ELF-1 (cell line): ENCODE data around the gene ALDH9A1.
"Not testable (repeated sequence)": the region's sequence is repeated elsewhere in the genome, so short reads cannot be mapped to it uniquely, and the experiment has no call there.

Experiments
- DNase-seq: peaks from one replicate; pipeline ENCODE4 v3.0.0-alpha.2; 2016; ENCODE audit warnings: low read depth, low spot score

ALDH9A1 gene

DNA sequence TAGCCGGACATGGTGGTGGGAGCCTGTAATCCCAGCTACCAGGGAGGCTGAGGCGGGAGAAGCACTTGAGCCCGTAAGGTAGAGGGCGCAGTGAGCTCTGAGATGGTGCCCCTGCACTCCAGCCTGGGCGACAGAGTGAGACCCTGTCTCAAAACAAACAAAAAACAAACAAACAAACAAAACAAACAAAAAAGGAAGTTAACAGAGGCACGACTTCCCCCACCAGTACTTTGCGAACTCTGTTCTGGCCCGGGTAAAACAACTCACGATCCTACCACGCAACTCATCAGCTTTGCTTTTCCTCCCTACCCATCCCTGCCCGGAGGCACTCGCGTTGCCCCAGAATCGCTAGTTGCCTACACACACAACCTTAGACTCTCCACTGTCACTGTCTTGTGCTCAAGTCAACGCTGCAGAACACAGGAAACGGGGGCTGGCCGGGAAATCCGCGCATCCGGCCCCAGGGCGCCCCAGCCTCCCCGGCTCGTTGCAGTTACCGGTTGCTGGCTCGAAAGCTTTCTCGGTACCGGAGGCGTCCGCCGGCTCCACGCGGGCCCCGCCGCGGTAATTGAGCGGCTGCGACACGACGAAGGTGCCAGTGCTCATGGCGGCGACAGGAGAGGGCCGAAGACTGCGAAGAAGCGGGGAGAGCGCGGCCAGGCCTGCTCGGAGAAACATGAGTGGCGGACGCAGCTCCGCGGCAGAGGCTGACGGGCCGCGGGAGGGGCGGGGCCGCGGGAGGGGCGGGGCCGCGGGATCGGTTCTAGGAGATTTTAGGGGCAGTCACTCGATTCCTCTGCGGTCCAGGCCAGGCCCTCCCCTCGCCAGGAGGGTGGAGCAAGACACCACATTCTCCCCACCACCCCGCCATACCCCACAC is at the start of gene ALDH9A1:
Gene ALDH9A1, minus strand, starts transcription at position 682 of the 880 bp plus-strand sequence. Its CDS starts 4 bp downstream, at position 678.
- DNase-seq = peak; percentile 85

DNA sequence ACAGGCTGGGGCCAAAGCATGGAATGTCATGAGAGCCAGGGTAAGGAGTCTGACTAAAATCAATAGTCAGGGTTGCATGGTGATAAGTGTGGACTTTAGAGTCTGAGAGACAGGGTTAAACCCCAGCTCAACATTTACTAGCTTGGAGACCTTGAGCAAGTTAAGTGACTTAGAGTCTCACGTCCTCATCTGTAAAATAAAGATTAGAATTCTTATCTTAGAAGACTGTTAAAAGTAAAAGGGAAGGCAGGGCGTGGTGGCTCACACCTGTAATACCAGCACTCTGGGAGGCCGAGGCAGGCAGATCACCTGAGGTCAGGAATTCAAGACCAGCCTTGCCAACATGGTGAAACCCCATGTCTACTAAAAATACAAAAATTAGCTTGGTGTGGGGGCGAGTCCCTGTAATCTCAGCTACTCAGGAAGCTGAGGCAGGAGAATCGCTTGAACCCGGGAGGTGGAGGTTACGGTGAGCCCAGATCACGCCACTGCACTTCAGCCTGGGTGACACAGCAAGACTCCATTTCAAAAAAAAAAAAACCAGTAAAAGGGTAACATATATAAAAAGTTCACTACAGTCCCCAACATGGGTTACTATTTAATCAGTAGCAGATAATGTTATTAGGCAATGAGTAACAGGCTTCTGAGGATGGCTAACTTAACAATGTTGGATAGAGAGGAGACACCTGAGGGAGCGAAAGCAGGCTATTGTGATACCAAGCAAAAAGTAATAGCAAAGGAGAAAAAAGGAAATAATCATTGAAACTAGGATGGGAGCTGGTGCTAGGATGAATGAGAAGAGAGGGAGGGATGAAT is 49.5 kb upstream of the ALDH9A1 start:
- DNase-seq = no peak

DNA sequence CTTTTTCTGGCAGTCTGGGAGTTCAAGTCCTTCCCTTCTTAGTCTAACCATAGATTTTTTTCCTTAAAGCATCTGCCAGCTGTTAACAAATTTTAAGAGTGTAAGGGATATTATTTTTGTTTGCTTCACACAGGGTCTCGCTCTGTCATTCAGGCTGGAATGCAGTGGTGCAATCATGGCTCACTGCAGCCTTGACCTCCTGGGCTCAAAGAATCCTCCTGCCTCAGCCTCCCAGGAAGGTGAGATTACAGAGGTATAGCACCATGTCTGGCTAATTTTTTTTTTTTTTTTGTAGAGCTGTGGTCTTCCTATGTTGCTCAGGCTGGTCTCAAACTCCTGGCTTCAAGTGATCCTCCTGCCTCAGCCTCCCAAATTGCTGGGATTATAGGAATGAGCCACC is 46.6 kb upstream of the ALDH9A1 start:
- DNase-seq = not testable (repeated sequence)

DNA sequence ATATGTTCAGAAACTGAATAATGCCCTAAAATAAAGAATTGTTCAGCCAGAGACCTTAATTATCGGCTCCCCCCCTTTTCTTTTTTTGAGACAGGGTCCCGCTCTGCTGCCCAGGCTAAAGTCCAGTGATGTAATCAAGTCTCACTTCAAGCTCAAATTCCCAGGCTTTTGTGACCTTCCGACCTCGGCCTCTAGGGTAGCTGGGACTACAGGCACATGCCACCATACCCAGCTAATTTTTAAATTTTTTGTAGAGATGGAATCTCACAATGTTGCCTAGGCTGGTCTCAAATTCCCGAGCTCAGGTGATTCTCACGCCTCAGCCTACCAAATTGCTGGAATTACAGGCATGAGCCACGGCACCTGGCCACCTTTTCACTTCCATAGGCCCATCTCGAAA is 43.8 kb upstream of the ALDH9A1 start:
- DNase-seq = no peak

DNA sequence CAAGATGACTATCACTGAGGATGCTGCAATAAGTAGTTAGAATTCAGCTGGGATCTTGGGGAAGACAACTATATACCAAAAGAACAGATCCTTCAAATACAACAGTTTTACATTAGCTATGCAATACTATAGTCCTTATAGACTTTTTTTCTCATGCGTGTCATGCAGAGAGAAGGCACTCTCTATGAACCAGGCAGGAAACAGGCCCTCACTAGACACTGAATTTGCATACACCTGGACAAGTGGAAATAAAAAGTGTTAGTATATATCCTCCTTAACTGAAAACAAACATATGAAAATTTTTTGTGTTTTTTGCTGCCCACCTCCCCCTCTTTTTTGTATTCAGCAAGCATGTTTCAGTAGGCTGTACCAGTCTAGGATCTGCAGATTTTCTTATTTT is 40.4 kb upstream of the ALDH9A1 start:
- DNase-seq = no peak

DNA sequence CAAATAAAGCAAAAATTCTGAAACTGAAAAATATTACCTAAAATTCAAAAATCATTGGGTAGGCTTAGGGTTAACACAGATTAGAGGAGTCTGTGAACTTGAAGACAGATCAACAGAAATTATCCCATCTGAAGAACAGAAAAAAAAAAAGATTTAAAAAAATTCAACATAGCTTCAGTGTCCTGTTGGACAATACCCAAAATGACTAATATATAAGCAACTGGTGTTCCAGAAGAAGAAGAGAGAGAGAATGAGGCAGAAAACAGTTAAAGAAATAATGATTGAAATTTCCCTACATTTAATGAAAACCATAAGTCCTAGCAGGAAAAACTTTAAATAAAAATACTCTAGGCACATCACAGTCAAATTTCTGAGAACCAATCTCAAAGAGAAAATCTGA is 38.8 kb upstream of the ALDH9A1 start:
- DNase-seq = no peak

DNA sequence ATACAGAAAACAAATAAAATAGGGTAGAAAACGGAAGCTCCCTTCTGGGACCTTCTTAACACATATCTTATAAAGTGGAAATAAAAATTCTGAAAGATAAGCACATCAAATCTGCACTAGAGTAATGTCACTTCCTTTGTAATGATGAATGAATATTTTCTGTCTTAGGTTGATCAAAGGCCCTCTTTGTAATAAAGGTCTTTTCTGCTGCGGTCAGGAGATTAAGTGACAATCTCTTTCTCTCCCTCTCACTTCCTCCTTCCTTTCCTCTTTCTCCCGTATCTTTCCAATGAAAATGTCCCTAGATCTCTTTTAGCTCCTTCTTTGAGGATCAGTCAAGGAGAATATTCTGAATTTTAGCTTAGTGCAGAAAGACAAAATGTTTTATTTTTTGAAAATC is 36.5 kb upstream of the ALDH9A1 start:
- DNase-seq = no peak

DNA sequence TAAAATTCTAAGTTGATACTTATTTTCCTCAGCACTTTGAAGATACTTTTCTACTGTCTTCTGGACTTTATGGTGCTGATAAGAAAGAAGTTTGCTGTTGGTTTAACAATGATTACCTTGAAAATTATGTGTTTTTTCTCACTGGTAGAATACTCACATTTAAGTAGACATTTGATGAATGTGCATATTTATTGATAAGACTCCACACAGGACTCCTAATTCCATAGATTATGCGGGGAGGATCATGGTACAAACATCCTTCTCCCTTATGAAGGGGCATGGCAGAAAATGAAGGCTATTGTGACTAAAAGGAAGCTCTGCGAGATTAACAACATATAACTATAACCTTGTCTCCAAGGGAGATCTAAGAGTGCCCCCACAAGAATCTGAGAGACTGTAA is 28.5 kb upstream of the ALDH9A1 start:
- no peak for DNase-seq

DNA sequence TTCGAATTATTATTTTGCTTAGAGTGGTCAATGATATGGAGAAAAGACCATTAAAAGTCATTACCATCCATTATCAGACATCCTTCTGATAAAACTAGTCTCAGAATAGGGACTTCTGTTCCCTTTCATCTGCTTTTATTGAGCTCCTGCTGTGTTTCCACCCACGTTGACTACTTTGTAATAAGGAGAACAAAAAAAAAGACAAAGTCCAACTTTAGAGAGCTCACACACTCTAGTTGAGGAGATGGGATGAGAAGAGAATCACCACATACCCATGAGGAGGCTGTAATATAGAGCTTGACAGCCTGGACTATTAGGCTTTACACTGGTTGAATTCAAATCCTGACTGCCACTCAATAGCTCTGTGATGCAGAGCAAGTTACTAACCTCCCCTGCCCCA is 27.8 kb upstream of the ALDH9A1 start:
- no peak for DNase-seq

DNA sequence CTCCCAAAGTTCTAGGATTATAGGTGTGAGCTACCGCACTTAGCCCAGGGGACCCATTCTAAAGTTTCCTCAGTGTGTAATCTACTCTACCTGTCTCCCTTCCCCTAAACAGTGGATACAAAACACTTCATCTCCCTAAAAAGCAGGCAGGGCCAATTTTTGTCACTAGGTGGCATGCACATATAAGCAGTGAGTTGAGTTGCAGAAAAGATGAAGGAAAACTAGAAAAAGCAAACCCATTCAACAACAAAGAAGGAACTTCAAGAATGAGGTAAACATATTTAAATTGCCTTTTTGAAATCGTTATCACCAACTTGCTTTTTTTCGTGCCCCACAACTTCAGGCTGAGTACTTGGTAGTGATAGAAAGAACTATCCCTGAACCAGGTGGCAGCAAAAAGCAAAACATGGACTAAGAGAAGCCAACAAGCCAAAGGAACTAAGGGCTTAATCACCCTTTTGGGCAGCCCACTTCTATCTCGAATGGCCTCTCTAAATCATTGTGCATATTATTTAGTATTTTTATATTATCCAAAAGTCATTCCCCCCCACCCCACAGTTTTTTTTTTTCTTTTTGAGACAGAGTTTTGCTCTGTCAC is 19.7 kb upstream of the ALDH9A1 start:
- DNase-seq = peak; percentile 66

DNA sequence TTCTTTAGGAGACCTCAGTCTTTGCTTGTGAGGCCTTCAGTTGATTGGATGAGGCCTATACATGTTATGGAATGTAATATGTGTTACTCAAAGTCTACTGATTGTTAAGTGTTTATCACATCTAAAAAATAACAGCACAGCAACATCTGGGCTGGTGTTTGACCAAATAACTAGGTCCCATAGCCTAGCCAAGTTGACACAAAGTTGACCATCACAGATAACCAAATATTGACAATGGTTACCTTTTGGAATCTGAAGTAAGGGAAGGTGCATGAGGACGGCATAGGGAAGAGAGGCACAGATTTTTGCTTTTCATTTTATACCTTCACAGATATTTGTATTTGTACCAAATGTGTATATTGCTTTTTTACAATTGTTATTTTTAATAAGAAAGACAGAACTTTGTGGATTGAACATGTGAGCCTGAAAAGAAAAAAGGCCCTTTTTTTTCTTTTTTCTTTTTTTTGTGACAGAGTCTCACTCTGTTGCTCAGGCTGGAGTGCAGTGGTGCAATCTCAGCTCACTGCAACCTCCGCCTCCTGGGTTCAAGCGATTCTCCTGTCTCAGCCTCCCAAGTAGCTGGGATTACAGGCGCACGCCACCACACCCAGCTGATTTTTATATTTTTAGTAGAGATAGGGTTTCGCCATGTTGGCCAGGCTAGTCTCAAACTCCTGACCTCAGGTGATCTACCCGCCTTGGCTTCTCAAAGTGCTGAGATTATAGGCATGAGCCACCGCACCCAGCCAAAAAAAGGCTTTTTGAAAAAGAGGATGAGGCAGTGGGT is 18.1 kb upstream of the ALDH9A1 start:
- DNase-seq = not testable (repeated sequence)

DNA sequence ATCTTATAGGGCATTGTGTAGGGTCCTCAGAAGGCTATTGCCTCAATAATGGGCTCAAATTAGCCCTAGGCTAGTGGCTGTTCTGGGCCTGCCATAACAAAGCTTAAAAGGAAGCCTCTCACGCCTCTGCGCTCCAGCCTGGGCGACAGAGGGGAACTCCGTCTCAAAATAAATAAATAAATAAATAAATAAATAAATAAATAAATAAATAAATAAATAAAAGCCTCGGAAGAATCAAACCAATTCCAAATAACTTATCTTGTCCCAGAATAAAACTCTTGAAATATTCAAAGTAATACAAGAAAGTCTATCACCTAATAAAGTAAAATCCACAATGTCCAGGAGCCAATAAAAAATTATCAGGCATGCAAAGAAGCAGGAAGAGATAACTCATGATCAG is 14.4 kb upstream of the ALDH9A1 start:
- peak; percentile 63 for DNase-seq

DNA sequence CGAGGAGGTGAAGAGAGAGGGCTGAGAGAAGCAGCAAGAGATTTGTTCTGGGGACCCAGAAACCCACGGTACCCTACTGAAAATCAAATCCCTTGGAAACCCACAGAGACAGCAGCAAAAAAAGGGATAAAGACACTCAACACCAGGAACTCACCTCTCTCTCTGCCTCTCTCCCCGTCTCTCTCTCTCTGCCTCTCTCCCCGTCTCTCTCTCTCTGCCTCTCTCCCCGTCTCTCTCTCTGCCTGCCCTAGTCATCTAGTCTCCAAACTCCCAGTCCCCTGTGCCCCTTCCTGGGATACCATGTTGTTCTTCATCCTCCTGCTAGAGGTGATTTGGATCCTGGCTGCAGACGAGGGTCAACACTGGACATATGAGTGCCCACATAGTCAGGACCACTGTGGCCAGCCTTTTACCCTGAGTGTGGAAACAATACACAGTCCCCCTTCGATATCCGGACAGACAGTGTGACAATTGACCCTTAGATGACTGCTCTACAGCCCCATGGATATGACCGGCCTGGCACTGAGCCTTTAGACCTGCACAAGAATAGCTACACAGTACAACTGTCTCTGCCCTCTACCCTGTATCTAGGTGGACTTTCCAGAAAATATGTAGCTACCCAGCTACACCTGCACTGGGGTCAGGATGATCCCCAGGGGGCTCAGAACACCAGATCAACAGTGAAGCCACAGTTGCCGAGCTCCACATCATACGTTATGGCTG is 9.8 kb upstream of the ALDH9A1 start:
- DNase-seq = no peak

DNA sequence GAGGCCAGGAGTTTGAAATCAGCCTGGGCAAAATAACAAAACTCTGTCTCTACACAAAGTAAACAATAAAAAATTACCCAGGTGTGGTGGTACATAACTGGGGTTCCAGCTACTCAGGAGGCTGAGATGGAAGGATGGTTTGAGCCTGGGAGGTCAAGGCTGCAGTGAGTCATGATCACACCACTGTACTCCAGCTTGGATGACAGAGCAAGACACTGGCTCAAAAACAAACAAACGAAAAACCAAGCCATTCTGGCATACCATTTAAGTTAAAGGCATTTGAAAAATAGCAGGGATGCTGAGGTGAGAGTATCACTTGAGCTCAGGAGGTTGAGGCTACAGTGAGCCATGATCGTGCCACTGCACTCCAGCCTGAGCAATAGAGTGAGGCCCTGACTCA is 5.3 kb upstream of the ALDH9A1 start:
- DNase-seq = no peak

DNA sequence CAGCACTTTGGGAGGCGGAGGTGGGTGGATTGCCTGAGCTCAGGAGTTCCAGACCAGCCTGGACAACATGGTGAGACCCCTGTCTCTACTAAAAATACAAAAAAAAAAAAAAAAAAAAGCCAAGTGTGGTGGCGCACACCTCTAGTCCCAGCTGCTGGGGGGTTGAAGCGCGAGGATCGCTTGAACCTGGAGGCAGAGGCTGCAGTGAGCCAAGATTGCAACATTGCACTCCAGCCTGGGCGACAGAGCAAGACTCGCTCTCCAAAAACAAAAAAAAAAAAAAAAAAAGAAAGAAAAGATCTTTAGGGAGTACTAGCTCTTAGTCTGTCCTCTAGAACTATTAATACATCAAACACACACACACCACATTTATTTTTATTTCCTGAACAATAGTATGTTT is 3.6 kb upstream of the ALDH9A1 start:
- DNase-seq = not testable (repeated sequence)

DNA sequence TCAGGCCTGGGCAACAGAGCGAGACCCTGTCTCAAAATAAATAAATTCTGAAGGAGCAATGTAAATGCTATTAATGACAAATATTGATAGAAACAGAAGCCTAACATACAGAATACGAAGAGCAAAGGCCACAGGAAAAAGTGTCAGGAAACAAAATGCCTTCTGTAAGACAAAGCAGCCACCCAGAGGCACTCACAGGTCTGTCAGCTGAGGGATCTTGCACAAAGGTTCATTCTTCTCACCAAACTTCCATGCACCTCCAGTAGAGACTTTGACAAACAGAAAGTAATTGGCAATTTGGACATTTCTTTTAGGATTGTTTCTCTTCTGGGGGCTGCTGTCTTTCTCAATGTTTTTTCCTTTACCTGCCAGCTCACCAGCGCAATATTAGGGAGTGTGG is 1.2 kb upstream of the ALDH9A1 start:
- DNase-seq = no peak

DNA sequence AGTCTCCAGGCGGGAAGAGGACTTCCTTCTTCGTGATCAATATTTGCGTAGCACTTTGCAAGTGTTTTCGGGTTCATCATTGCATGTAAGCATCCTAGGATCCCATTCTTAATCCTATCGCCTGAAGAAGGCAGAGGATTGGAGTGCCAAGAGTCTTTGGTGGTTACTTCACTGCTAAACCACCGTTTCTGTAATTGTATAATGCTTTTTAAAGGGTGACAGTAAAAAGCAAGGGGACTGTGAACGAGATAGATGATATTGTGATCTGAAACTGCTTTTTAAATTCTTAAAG is 345 bp upstream of the ALDH9A1 start:
- no peak for DNase-seq

DNA sequence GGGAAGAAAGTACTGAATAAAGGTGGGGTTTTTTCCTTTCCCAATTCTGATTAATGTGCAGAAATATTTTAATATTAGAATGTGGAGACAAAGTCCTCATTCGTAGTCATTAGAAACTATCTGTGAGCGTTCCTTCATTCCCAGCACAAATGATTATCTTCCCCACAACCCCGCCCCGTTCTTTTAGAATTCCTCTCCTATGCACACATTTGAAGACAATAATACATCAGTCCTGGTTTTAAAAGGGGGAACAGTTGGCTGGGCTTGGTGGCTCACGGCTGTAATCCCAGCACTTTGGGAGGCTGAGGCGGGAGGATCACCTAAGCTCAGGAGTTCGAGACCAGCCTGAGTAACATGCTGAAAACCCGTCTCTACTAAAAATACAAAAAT is 876 bp downstream of the ALDH9A1 start:
- DNase-seq = no peak

DNA sequence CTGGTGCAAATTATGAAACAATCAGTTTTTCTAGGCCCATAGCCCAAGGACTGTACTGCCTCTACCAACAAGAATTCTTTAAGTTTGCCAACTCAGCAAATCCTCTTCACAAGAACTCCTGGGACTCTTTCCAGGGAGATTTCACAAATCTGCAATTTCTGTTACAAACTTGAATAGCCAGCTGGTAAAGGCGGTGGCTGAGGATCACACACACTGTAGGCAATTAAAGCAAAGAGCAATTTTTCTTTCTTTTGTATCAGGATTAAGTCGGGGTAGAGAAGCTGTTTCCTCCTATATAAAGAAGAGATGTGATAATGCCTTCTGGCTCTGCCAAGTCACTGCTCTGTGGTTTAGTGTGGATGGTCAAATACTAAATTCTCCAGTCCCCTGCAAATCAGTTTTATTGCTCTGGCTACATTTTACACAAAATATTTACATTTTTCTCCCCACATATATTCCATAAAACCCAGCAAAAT is 1.7 kb downstream of the ALDH9A1 start:
- DNase-seq = no peak

DNA sequence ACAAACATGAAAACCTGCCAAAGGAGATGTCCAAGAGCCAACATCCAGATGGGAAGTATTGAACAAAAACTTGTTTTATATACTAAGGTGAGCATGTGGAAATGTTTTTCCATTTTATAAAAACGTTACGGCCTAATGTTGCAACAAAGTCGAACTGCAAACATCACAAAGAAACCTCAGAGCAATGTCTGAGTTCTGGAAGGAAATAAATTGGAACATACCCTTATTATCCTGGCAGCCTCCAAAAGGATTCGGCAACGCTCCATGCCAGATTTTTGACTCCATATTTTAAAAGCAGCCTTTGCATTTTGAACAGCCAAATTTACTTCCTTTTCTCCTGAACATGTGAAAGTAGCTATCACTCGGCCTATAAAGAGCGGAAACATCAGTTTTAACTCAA is 3.3 kb downstream of the ALDH9A1 start:
- no peak for DNase-seq

DNA sequence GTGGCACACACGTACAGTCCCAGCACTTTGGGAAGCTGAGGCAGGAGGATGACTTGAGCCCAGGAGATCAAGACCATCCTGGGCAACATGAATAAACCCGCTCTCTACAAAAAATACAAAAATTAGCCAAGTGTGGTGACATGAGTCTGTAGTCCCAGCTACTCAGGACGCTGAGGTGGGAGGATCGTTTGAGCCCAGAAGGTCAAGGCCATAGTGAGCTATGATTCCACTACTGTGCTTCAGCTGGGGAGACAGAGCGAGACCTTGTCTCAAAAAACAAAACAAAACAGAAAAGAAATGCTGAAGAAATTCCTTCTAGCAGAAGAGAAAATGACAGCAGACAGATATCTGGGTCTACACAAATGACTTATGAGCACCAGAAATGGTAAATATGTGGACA is 10.3 kb downstream of the ALDH9A1 start:
- no peak for DNase-seq
